Stimulated activated CD4-positive, alpha-beta T cell treated with anti-CD3 and anti-CD28 coated beads, Interleukin-12 subunit alpha, Interleukin-12 subunit beta, amount 100 ng/mL, for 4 hours (primary cell): ENCODE data around the gene MTR.

Experiments used
- DNase-seq: peaks from one replicate; pipeline ENCODE4 v3.0.0-alpha.2; 2020

Gene MTR

DNA sequence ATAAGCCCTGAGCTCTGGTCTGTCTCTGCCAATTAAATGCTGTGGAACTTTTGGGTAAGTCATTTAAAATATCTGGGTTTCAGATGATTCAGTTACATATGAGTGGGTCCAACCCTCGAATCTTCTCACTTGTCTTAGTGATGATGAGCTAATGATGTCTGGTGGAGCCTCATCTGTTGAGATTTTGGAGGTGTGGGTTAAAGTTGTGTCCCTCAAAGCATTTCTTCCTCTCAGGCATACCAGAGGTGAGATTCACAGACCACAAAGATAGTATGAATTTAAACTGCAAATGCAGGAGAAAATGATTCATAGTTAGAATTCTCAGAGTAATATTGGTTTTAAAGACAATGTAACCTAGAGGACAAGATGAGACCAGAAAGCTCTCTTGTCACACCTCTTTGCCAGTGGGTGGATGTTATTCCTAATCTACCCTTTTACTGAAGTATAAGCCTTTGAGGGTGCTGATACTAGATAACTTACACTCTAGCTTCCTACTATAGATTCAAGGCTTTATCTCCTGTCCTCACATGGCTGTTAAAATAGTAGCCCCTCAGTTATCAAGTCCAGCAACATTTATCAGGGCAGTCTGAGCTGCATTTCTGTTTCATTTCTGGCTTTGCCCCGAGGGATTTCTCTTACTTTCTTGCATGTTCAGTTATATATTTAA, 118.4 kb downstream of the MTR start:
- no peak for DNase-seq

DNA sequence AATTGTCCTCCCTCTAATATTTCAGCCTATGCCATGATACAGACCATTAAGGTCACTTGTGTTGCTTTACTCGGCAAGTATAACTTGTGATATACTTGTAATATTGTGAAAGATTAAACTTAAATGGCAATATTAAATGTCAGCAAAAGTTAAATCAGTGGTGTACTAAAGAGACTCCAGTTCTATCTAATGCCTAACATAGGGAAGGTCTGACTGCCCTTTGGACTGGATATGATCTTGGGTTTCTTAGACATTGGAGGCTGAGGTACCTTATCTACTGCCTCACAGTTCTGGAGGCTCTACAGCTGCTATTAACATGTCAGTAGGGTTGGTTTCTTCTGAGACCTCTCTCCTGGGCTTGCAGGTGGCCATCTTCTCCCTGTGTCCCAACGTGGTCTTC, 119.3 kb downstream of the MTR start:
- no peak for DNase-seq

GRCh38 chr1:236916131-236916800, 121.2 kb downstream of the MTR start:
- DNase-seq = no peak

GRCh38 chr1:236917448-236917847, 122.4 kb downstream of the MTR start:
- no peak for DNase-seq

GRCh38 chr1:236920286-236920894, 125.3 kb downstream of the MTR start:
- DNase-seq = no peak

DNA sequence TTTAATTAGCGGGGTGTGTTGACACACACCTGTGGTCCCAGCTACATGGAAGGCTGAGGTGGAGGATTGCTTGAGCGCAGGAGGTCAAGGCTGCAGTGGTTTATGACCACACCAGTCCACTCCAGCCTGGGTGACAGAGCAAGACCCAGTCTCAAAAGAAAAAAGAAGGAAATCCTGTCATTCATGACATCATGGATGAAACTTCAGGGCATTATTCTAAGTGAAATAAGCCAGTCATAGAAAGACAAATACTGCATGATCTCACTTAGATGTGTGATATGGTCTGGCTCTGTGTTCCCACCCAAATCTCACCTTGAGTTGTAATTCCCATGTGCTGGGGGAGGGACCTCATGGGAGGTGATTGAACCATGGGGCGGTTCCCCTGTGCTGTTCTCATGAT, 126.5 kb downstream of the MTR start:
- no peak for DNase-seq

DNA sequence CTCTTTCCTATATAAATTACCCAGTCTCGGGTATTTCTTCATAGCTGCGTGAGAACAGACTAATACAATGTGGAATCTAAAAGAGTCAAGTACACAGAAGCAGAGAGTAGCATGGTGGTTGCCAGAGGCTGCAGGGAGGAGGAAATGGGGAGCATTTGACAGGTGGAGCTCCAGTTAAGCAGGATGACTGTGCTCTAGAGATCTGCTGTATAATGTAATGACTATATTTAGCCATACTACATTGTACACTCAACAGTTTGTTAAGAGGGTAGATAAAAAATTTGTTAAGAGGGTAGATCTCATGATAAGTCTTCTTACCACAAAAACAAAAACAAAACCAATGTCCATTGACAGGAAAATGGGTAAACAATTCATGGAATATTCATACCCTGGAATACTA, 127.1 kb downstream of the MTR start:
- no peak for DNase-seq

GRCh38 chr1:236925386-236925785, 130.3 kb downstream of the MTR start:
- DNase-seq = no peak

DNA sequence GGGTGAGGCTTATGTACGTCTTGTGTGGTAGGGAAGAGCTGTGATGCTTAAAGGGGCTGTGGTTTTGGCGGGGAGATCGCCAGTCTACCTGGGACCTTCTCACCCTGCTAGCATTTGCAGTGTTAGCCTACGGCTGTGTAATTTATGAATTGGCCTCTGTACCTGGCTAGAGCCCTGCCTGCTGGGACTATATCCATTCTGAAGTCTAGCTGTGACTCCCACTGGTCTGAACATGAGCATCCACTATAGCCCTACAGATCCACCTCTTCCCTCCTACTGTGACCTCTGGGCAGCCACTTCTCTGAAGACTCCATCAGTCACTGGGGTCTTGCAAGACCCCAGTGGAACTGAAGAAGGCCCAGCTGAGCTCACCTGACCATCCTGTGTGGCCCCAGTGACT, 135.4 kb downstream of the MTR start:
- no peak for DNase-seq

DNA sequence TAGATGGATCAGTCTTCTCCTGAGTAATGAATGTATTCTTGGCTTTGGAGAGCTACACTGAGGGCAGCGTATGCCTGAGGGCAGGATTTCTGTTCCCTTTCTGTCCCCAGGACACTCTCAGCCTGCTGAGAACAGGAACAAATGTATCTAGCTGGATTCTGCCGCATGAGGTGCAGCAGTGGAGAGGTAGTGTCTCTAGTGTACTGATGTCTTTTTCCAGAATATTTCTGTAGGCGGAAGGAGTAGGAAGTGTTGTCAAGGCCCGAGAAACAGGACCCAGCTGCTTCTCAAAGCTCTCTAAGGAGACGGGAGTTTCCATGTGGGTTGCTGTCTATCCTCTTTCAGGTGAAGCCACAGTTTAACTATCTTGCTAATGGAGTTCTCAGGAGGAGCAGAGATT, 143.7 kb downstream of the MTR start:
- no peak for DNase-seq

- DNase-seq = no peak
These were observed 147.3 kb downstream of the MTR start for GRCh38 chr1:236942431-236942830.

GRCh38 chr1:236944556-236944955, 149.5 kb downstream of the MTR start:
- no peak for DNase-seq

- DNase-seq = no peak
These were observed 149.9 kb downstream of the MTR start for GRCh38 chr1:236945002-236945401.

- no peak for DNase-seq
These were observed 152.7 kb downstream of the MTR start for GRCh38 chr1:236947794-236948193.

DNA sequence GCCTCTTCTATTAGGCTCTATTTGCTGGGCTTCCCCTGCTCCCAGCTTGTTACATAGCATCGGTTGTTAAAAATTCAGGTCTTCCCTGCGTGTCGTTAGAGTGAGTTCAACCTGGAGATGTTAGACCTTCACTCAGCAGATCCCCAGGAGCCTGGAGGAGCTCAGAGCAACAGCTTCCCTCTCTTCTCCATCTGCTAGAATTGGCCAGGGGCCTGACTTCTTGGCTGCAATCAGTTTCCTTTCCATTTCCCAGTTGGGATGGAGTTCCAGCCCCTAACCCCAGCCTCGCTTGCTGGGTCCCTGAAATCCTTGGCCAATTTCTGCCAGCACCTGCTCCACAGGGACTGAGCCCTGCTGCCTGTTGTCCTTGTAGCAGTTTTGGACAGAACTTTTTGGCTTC, 153.3 kb downstream of the MTR start:
- no peak for DNase-seq

- no peak for DNase-seq
These were observed 153.9 kb downstream of the MTR start for GRCh38 chr1:236948996-236949395.

DNA sequence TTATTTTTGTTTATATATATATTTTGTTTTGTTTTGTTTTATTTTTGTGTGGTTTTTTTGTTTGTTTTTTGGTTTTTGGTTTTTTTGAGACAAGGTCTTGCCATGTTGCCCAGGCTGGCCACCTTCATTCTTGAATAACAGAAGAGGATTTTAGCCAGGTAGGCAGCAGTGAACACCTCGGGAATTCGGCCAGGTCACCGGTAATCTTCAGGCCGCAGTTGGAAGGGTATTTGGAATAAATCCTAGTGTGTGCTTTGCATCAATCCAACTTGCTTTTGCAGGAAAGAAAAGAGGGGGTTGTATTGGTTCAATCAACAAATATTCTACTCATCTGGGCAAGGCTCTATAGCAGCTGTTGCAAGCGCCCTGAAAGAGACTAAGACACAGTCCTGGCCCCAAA, 155.3 kb downstream of the MTR start:
- no peak for DNase-seq

DNA sequence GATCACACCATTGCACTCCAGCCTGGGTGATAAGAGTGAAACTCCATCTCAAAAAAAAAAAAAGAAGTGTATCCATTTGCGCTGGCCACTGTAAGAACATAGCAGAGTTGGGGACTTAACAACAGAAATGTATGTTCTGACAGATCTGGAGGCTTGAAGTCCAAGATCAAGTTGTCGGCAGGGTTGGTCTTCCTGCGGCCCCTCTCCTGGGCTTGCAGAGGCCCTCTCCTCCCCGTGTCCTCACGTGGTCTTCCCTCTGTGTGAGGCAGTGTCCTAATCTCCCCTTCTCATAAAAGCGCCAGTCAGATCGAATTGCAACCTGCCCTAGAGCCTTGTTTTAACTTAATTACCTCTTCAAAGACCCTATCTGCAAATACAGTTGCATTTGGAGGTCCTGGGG, 156.6 kb downstream of the MTR start:
- no peak for DNase-seq

DNA sequence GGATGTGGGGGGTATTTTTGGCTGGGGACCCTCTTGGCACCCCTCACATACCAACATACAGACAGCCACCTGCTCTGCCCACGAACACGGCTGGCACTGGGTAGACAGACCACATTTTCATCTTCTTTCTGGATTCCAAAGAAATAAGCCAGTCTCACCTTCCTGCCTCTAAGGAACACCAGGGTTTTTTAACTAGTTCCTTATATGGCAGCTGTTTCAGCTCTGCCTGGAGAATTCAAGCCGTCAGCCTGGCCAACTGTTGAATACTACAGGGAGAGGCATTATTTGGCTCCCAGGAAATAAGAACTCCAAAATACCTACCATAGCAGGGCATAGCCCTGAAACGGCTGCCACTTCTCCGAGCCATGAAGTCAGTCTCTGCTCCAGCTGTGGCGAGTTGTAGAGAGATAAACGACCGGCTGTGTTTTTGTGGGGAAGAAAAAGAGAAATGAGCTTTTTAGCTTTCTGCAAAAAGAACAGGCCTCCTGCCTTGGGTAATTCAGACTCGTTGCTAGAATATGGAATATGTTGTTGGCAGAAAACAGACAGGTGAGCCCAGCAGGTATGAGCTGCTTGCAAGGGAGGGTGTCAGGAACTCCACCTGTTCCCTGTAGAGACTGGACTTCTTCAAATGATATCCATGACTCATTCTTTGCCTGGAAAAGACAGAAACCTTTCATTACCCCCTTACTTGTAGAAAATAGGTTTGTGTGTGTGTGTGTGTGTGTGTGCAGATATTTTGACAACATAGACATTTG, 157.3 kb downstream of the MTR start:
- no peak for DNase-seq

DNA sequence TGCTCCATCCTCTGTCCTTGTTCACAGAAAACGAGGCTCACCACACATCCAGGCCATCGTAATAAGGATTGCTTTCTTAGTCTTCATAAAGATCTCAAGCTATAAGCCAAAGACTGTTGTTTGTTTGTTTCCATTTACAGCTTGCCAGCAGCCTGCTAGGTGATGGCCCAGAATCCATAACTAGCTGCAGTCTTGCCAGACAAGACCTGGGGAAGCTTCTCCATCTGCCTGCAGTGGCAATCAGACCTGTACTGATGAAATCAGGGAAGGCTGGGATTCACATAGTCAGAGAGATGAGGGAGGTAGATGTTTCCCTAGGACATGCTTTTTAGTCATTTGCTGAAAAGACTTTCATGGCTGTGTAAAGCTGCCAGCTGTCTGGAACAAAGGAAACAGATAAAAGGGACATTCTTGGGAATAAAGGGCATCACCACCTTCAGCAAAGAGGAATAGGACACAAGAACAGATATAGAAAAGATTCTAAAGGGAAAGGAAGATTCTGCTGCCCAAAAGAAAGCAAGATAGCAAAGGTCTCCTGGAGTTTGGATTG, 158.1 kb downstream of the MTR start:
- no peak for DNase-seq
